ENCODE results near the gene UBE2A.

GRCh38 chrX:119573840-119574393 lies 446 bp upstream of the UBE2A start:
- TF ChIP-seq, protein P1, sequence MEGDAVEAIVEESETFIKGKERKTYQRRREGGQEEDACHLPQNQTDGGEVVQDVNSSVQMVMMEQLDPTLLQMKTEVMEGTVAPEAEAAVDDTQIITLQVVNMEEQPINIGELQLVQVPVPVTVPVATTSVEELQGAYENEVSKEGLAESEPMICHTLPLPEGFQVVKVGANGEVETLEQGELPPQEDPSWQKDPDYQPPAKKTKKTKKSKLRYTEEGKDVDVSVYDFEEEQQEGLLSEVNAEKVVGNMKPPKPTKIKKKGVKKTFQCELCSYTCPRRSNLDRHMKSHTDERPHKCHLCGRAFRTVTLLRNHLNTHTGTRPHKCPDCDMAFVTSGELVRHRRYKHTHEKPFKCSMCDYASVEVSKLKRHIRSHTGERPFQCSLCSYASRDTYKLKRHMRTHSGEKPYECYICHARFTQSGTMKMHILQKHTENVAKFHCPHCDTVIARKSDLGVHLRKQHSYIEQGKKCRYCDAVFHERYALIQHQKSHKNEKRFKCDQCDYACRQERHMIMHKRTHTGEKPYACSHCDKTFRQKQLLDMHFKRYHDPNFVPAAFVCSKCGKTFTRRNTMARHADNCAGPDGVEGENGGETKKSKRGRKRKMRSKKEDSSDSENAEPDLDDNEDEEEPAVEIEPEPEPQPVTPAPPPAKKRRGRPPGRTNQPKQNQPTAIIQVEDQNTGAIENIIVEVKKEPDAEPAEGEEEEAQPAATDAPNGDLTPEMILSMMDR (IDR thresholded peaks at IDR 0.05) = no peak
- no peak for TF ChIP-seq ETV6 (CRISPR knock-in tag; IDR thresholded peaks at IDR 0.05)
- TF ChIP-seq ELF4 (CRISPR knock-in tag; IDR thresholded peaks at IDR 0.05; ENCODE audit: low read depth) = no peak
- TF ChIP-seq NFYB (CRISPR knock-in tag; conservative IDR thresholded peaks at IDR 0.05; ENCODE audit: low read depth) = no peak
